DOHH2 (cell line): Measurements from ENCODE around the gene POR.

Source experiments
- H3F3A ChIP-seq: fragments of 200-600 bp; sonication (generic), shearing (Covaris generic); 2 replicates; pipeline ENCODE4 v1.6.0; 2016; ENCODE audit warnings: antibody characterized with exemption, mild to moderate bottlenecking; ENCODE audit not compliant: control insufficient read depth, insufficient read depth
- H3K27ac ChIP-seq: fragments of 200-600 bp; sonication (generic); 2 replicates; pipeline ENCODE4 v1.5.1; 2014; ENCODE audit warnings: low read depth, mild to moderate bottlenecking, low read length, moderate library complexity
- H3K27me3 ChIP-seq: fragments of 200-600 bp; sonication (generic); 2 replicates; pipeline ENCODE4 v1.6.1; 2014; ENCODE audit warnings: mild to moderate bottlenecking, low read length, mixed read lengths; ENCODE audit not compliant: control insufficient read depth
- H3K36me3 ChIP-seq: fragments of 200-600 bp; sonication (generic); 2 replicates; pipeline ENCODE4 v1.6.1; 2014; ENCODE audit warnings: mild to moderate bottlenecking, low read length, moderate library complexity, mixed read lengths; ENCODE audit not compliant: control insufficient read depth
- H3K4me1 ChIP-seq: fragments of 200-600 bp; sonication (generic); 2 replicates; pipeline ENCODE4 v1.6.1; 2014; ENCODE audit warnings: mild to moderate bottlenecking, low read length, mixed read lengths; ENCODE audit not compliant: control insufficient read depth
- H3K4me2 ChIP-seq: fragments of 200-600 bp; sonication (generic); 2 replicates; pipeline ENCODE4 v1.6.0; 2014; ENCODE audit warnings: mild to moderate bottlenecking, low read length, moderate library complexity
- H3K4me3 ChIP-seq: fragments of 200-600 bp; sonication (generic); 2 replicates; pipeline ENCODE4 v1.5.1; 2014; ENCODE audit warnings: mild to moderate bottlenecking, low read length, mixed read lengths
- H3K79me2 ChIP-seq: fragments of 200-600 bp; sonication (generic); 2 replicates; pipeline ENCODE4 v1.6.1; 2014; ENCODE audit warnings: mild to moderate bottlenecking, low read length, mixed read lengths; ENCODE audit not compliant: control insufficient read depth
- H3K9me2 ChIP-seq: fragments of 200-600 bp; sonication (generic); replicated peaks from 2 replicates; pipeline ENCODE4 v1.6.1; 2014; ENCODE audit warnings: mild to moderate bottlenecking, low read length, mixed read lengths; ENCODE audit not compliant: control insufficient read depth
- H3K9me3 ChIP-seq: fragments of 200-600 bp; sonication (generic); 2 replicates; pipeline ENCODE4 v1.6.1; 2014; ENCODE audit warnings: antibody characterized with exemption, low read length, mixed read lengths; ENCODE audit not compliant: control insufficient read depth, insufficient read depth
- H4K20me1 ChIP-seq: fragments of 200-600 bp; sonication (generic); 2 replicates; pipeline ENCODE4 v1.6.0; 2014; ENCODE audit warnings: low read depth, mild to moderate bottlenecking, antibody characterized with exemption, low read length, moderate library complexity; ENCODE audit not compliant: control insufficient read depth, insufficient read depth
- EZH2phosphoT487 ChIP-seq: fragments of 200-600 bp; sonication (generic); IDR thresholded peaks from 2 replicates; pipeline ENCODE4 v1.6.1; 2017; ENCODE audit warnings: borderline replicate concordance, mild to moderate bottlenecking, antibody characterized with exemption, low read length, moderate library complexity, mixed read lengths
- TF ChIP-seq, protein P1 (sequence below): fragments of 200-600 bp; sonication (generic); IDR thresholded peaks from one replicate; pipeline ENCODE4 v1.5.1; 2014; ENCODE audit warnings: antibody characterized with exemption, mild to moderate bottlenecking, low read depth, low read length; ENCODE audit not compliant: poor library complexity, severe bottlenecking

POR gene

GRCh38 chr7:75931680-75932079, 16.7 kb downstream of the POR start:
- H3K27me3 ChIP-seq = no peaks in the 10 kb centered on the region
- TF ChIP-seq EZH2phosphoT487 = no peak
- H3K79me2 ChIP-seq = no peaks in the 10 kb centered on the region; the same call in 1 of the 2 replicates
- no peak overlapping the region for H3K4me2 ChIP-seq
- H3K36me3 ChIP-seq = no peaks in the 10 kb centered on the region
- no peaks in the 10 kb centered on the region for H3K9me2 ChIP-seq
- no peaks in the 10 kb centered on the region for H3K4me1 ChIP-seq
- H3K4me3 ChIP-seq = no peak overlapping the region
- no peak overlapping the region for H3K27ac ChIP-seq
- no peaks in the 10 kb centered on the region for H3F3A ChIP-seq
- H3K9me3 ChIP-seq = no peaks in the 10 kb centered on the region
- H4K20me1 ChIP-seq = peaks cover 10% of the 10 kb centered on the region

DNA sequence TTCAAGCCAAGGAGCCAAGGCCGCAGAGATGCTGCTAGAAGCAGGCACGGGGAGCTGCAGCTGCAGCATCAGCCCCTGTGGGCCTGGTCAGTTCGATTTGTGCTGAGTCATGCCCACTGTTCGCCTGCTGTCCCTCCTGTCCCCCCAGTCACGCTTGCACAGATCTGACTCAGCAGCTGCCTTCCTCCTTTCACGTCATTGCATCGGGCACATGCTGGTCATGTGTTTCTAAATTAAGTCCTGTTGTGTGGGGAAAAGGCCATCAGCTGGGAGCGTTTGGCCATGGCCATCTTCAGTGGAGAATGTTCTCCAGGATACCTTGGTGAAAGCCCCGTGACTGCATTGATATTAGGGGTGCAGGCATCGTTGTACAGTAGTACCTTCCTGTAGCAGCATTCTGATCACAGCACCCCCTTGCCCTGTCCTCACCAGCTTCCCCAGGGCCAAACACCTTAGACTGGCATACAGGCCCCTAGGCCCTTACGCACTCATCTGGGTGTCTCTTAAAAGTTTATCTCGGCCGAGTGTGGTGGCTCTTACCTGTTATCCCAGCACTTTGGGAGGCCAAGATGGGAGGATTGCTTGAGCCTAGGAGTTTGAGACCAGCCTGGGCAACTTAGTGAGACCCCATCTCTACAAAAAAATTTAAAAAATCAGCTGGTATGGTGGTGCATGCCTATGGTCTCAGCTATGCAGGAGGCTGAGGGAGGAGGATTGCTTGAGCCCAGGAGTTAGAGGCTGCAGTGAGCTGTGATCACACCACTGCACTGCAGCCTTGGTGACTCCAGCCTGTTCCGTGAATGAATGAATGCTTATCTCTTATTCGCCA, 23.2 kb downstream of the POR start:
- Histone ChIP-seq H3K79me2 (no peaks in the 10 kb centered on the region), H3K4me3 (no peak overlapping the region), H3K27ac (no peak overlapping the region), H4K20me1 (peaks cover 3% of the 10 kb centered on the region; the same call in 1 of the 2 replicates), H3K4me1 (no peaks in the 10 kb centered on the region), H3K9me3 (no peaks in the 10 kb centered on the region), H3K27me3 (no peaks in the 10 kb centered on the region), H3K9me2 (no peaks in the 10 kb centered on the region), H3F3A (no peaks in the 10 kb centered on the region), H3K36me3 (no peaks in the 10 kb centered on the region), H3K4me2 (no peak overlapping the region)
- TF ChIP-seq EZH2phosphoT487 = no peak
- TF ChIP-seq, protein P1, sequence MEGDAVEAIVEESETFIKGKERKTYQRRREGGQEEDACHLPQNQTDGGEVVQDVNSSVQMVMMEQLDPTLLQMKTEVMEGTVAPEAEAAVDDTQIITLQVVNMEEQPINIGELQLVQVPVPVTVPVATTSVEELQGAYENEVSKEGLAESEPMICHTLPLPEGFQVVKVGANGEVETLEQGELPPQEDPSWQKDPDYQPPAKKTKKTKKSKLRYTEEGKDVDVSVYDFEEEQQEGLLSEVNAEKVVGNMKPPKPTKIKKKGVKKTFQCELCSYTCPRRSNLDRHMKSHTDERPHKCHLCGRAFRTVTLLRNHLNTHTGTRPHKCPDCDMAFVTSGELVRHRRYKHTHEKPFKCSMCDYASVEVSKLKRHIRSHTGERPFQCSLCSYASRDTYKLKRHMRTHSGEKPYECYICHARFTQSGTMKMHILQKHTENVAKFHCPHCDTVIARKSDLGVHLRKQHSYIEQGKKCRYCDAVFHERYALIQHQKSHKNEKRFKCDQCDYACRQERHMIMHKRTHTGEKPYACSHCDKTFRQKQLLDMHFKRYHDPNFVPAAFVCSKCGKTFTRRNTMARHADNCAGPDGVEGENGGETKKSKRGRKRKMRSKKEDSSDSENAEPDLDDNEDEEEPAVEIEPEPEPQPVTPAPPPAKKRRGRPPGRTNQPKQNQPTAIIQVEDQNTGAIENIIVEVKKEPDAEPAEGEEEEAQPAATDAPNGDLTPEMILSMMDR = no peak

DNA sequence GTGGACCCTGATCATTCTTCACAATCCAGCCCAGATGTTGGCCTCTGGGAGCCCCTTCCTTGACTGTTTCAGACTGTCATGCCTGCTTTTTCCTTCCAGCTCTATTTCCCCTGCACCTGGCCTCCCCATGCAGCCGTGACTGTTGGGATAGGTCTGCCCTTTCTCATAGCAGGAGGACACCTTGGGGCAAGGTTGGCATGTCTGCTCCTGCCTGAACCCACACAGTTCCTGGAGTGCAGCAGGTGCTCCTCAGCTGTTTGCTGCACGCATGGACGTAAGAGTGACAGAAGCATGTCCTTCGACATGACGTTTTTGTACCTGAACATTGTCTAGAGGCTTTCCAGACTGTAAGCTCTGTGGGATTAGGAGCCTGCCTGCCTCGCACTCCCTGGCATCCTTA, 24.0 kb downstream of the POR start:
- TF ChIP-seq, protein P1 = no peak
- TF ChIP-seq EZH2phosphoT487 = no peak
- Histone ChIP-seq H3K9me2 (no peaks in the 10 kb centered on the region), H3K4me3 (no peak overlapping the region), H3F3A (no peaks in the 10 kb centered on the region), H3K9me3 (no peaks in the 10 kb centered on the region), H3K27ac (no peak overlapping the region), H3K36me3 (no peaks in the 10 kb centered on the region), H3K4me2 (no peak overlapping the region), H3K4me1 (no peaks in the 10 kb centered on the region), H3K27me3 (no peaks in the 10 kb centered on the region), H3K79me2 (no peaks in the 10 kb centered on the region), H4K20me1 (peaks cover 6% of the 10 kb centered on the region; the same call in 1 of the 2 replicates)

- no peaks in the 10 kb centered on the region for H3F3A ChIP-seq
- no peaks in the 10 kb centered on the region for H3K36me3 ChIP-seq
- no peak for TF ChIP-seq EZH2phosphoT487
- TF ChIP-seq, protein P1 = no peak
- H3K79me2 ChIP-seq = no peaks in the 10 kb centered on the region
- H3K4me2 ChIP-seq = no peak overlapping the region
- no peaks in the 10 kb centered on the region for H3K27me3 ChIP-seq
- H3K9me3 ChIP-seq = no peaks in the 10 kb centered on the region
- no peak overlapping the region for H3K27ac ChIP-seq
- 0 out of 2 replicates have a peak, but pooled peaks cover 3% of the 10 kb centered on the region for H4K20me1 ChIP-seq
- H3K4me3 ChIP-seq = no peak overlapping the region
- H3K9me2 ChIP-seq = no peaks in the 10 kb centered on the region
- no peaks in the 10 kb centered on the region for H3K4me1 ChIP-seq
Observed at GRCh38 chr7:75943864-75944263, 28.9 kb downstream of the POR start.
